Activated CD4-positive, alpha-beta memory T cell treated with anti-CD3 and anti-CD28 coated beads, Interleukin-2, amount 10 ng/mL, durations not matched to agents 7 days and 5 days (primary cell): ENCODE data around the gene NFIA. TPM values are rescaled to one million over a fixed set of nuclear protein-coding genes. Genes with fewer than 3 reads are reported as not detected.

ENCODE experiments used
- CTCF ChIA-PET: fragments of 350-600 bp; sonication (Branson Sonifier 250); formaldehyde crosslinking; loops from one replicate; lab custom pipeline; 2021; ENCODE audit warnings: antibody characterized with exemption, inconsistent platforms; lab: Charles Lee
- POLR2A ChIA-PET: fragments of 350-600 bp; sonication (Branson Sonifier 250); formaldehyde crosslinking; loops from one replicate; lab custom pipeline; 2021; ENCODE audit warnings: antibody characterized with exemption; lab: Charles Lee
- DNase-seq: peaks from one replicate; pipeline ENCODE4 v3.0.0-alpha.2; 2020
- H3K27ac Mint-ChIP-seq: one replicate; pipeline ENCODE4 v1.8.0; 2021; ENCODE audit warnings: mild to moderate bottlenecking, mixed read lengths
- H3K27me3 Mint-ChIP-seq: one replicate; pipeline ENCODE4 v1.8.0; 2021; ENCODE audit warnings: mixed read lengths
- H3K36me3 Mint-ChIP-seq: one replicate; pipeline ENCODE4 v1.8.0; 2021; ENCODE audit warnings: low read depth, mixed read lengths
- H3K4me1 Mint-ChIP-seq: one replicate; pipeline ENCODE4 v1.8.0; 2021; ENCODE audit warnings: mixed read lengths
- H3K4me3 Mint-ChIP-seq: one replicate; pipeline ENCODE4 v1.8.0; 2021; ENCODE audit warnings: mild to moderate bottlenecking, mixed read lengths
- H3K9me3 Mint-ChIP-seq: one replicate; pipeline ENCODE4 v1.8.0; 2021; ENCODE audit warnings: mixed read lengths
- total RNA-seq, 2 experiments: library from RNA; stranded (reverse); gene quantifications; one replicate each; pipeline ENCODE4 v1.2.3, GENCODE V29; 2021

The NFIA gene
- total RNA-seq, 2 experiments from 2014 or later, result 2.4 to 3.0 TPM

GRCh38 chr1:61100578-61100977 is 18.2 kb downstream of the NFIA start:
- Mint-ChIP-seq H3K36me3 (peaks cover 2% of the 10 kb centered on the region), H3K9me3 (no peaks in the 10 kb centered on the region), H3K27me3 (no peaks in the 10 kb centered on the region), H3K4me3 (no peak overlapping the region), H3K4me1 (no peaks in the 10 kb centered on the region), H3K27ac (no peak overlapping the region)
- POLR2A ChIA-PET, result no interaction called here
- CTCF ChIA-PET, result interaction anchor here (1.4 kb wide), 1 partner anchor 51 kb away, joined by 4 read pairs; no protein-coding TSS in a partner anchor
- no peak for DNase-seq

DNA sequence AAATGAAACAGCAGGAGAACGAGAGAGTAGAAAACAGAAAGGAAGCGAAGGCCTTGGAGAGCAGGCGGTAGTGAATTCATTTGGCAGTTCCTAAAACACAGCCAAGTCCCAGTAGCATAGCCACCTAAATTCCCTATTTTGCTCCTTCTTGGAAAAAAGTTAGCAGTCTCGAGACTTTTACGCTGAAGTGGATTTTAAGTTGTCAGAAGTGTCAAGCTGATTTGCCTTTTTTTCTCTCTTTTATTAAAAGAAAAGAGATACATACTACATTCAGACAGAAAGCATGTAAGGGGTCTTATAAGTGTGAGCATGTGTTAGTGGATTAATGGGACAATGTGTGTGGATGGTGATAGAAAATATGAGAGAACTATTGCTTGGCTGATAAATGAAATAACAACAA is 19.2 kb downstream of the NFIA start:
- CTCF ChIA-PET, result no interaction called here
- Mint-ChIP-seq H3K4me1 (no peaks in the 10 kb centered on the region), H3K27ac (no peak overlapping the region), H3K36me3 (peaks cover 2% of the 10 kb centered on the region), H3K4me3 (no peak overlapping the region), H3K9me3 (no peaks in the 10 kb centered on the region), H3K27me3 (no peaks in the 10 kb centered on the region)
- DNase-seq, result no peak
- POLR2A ChIA-PET, result no interaction called here

- H3K27ac Mint-ChIP-seq, result no peak overlapping the region
- ChIA-PET POLR2A (no interaction called here), CTCF (no interaction called here)
- no peaks in the 10 kb centered on the region for H3K4me1 Mint-ChIP-seq
- no peak overlapping the region for H3K4me3 Mint-ChIP-seq
- no peak for DNase-seq
- no peaks in the 10 kb centered on the region for H3K9me3 Mint-ChIP-seq
- H3K36me3 Mint-ChIP-seq, result peaks cover 2% of the 10 kb centered on the region
- no peaks in the 10 kb centered on the region for H3K27me3 Mint-ChIP-seq
Observed at GRCh38 chr1:61102041-61102440, 19.7 kb downstream of the NFIA start.

GRCh38 chr1:61102621-61103020 is 20.3 kb downstream of the NFIA start:
- H3K27me3 Mint-ChIP-seq, result no peaks in the 10 kb centered on the region
- no peaks in the 10 kb centered on the region for H3K9me3 Mint-ChIP-seq
- CTCF ChIA-PET, result interaction anchor here (1.0 kb wide), 1 partner anchor 53 kb away, joined by 6 read pairs; no protein-coding TSS in a partner anchor
- peaks cover 2% of the 10 kb centered on the region for H3K36me3 Mint-ChIP-seq
- POLR2A ChIA-PET, result no interaction called here
- no peak for DNase-seq
- no peak overlapping the region for H3K4me3 Mint-ChIP-seq
- H3K27ac Mint-ChIP-seq, result no peak overlapping the region
- no peaks in the 10 kb centered on the region for H3K4me1 Mint-ChIP-seq

GRCh38 chr1:61104220-61104671 is 21.9 kb downstream of the NFIA start:
- Mint-ChIP-seq H3K4me1 (no peaks in the 10 kb centered on the region), H3K27me3 (no peaks in the 10 kb centered on the region), H3K27ac (no peak overlapping the region), H3K9me3 (no peaks in the 10 kb centered on the region), H3K4me3 (no peak overlapping the region), H3K36me3 (no peaks in the 10 kb centered on the region)
- POLR2A ChIA-PET, result no interaction called here
- no peak for DNase-seq
- CTCF ChIA-PET, result no interaction called here

- H3K4me3 Mint-ChIP-seq, result no peak overlapping the region
- H3K27me3 Mint-ChIP-seq, result no peaks in the 10 kb centered on the region
- ChIA-PET CTCF (no interaction called here), POLR2A (no interaction called here)
- DNase-seq, result no peak
- no peaks in the 10 kb centered on the region for H3K36me3 Mint-ChIP-seq
- H3K9me3 Mint-ChIP-seq, result no peaks in the 10 kb centered on the region
- no peak overlapping the region for H3K27ac Mint-ChIP-seq
- no peaks in the 10 kb centered on the region for H3K4me1 Mint-ChIP-seq
Observed at GRCh38 chr1:61107638-61108037, 25.3 kb downstream of the NFIA start.

GRCh38 chr1:61109158-61109557 is 26.8 kb downstream of the NFIA start:
- Mint-ChIP-seq H3K4me3 (no peak overlapping the region), H3K4me1 (no peaks in the 10 kb centered on the region), H3K27me3 (no peaks in the 10 kb centered on the region), H3K36me3 (no peaks in the 10 kb centered on the region), H3K27ac (no peak overlapping the region), H3K9me3 (no peaks in the 10 kb centered on the region)
- CTCF ChIA-PET, result no interaction called here
- no peak for DNase-seq
- POLR2A ChIA-PET, result no interaction called here

GRCh38 chr1:61109910-61110309 is 27.5 kb downstream of the NFIA start:
- H3K27me3 Mint-ChIP-seq, result no peaks in the 10 kb centered on the region
- no peak for DNase-seq
- no peak overlapping the region for H3K4me3 Mint-ChIP-seq
- CTCF ChIA-PET, result no interaction called here
- H3K27ac Mint-ChIP-seq, result no peak overlapping the region
- POLR2A ChIA-PET, result no interaction called here
- H3K36me3 Mint-ChIP-seq, result no peaks in the 10 kb centered on the region
- H3K9me3 Mint-ChIP-seq, result no peaks in the 10 kb centered on the region
- H3K4me1 Mint-ChIP-seq, result no peaks in the 10 kb centered on the region

- Mint-ChIP-seq H3K4me1 (no peaks in the 10 kb centered on the region), H3K27ac (no peak overlapping the region), H3K4me3 (no peak overlapping the region), H3K27me3 (no peaks in the 10 kb centered on the region), H3K9me3 (no peaks in the 10 kb centered on the region), H3K36me3 (no peaks in the 10 kb centered on the region)
- DNase-seq, result no peak
- POLR2A ChIA-PET, result no interaction called here
- CTCF ChIA-PET, result no interaction called here
Observed at GRCh38 chr1:61110554-61110953, 28.2 kb downstream of the NFIA start.

GRCh38 chr1:61111084-61112004 is 29.0 kb downstream of the NFIA start:
- Mint-ChIP-seq H3K4me1 (no peaks in the 10 kb centered on the region), H3K36me3 (no peaks in the 10 kb centered on the region), H3K27me3 (no peaks in the 10 kb centered on the region), H3K4me3 (no peak overlapping the region), H3K9me3 (no peaks in the 10 kb centered on the region), H3K27ac (no peak overlapping the region)
- CTCF ChIA-PET, result no interaction called here
- no peak for DNase-seq
- POLR2A ChIA-PET, result no interaction called here

DNA sequence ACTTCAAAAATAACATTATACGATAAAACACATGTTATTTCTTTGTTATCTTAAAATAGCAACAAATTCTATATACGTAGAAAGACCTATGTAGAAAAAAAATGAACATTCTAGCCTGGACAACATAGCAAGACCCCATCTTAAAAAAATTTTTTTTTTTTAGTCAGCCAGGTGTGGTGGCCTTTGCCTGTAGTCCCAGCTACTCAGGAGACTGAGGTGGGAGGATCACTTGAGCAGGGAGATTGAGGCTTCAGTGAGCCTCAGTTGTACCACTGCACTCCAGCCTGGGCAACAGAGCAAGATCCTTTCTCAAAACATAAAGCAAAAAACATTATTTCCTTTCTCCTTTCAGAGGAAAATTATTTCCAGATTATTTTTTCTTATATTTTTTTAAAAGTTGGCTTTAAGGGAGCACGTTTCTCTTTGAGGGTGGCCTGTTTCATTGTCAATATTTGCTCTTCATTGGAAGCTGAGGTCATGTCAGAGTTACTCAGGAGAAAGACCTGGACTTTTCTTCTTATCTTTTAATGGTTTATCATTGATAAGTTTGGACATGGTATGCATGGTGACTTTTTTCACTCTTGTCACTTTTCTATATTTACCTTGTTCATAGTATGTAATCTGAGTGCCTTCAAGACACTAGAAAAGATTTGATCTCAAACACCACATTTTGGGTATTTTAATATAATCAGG is 32.0 kb downstream of the NFIA start:
- no peak overlapping the region for H3K27ac Mint-ChIP-seq
- no peaks in the 10 kb centered on the region for H3K36me3 Mint-ChIP-seq
- H3K4me1 Mint-ChIP-seq, result no peaks in the 10 kb centered on the region
- ChIA-PET CTCF (no interaction called here), POLR2A (no interaction called here)
- no peaks in the 10 kb centered on the region for H3K9me3 Mint-ChIP-seq
- no peaks in the 10 kb centered on the region for H3K27me3 Mint-ChIP-seq
- no peak for DNase-seq
- no peak overlapping the region for H3K4me3 Mint-ChIP-seq

DNA sequence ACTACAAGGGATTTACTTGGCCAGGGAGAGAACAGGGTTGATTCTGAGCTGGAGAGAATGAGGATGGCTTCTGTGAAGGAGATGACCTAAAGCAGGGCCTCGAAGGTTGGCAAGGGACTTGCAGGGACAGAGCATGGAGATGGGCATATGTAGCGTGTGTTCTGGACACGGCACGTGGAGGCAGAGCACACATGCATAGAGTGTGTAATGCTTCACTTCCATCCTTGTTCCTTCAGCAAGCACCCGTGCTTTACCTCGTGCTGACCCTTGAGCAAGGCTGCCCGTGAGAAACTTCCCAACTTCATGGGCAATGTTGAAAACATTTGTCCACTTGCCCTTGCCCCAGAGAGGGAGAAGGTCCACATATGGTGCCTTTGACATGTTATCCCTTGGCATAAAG is 33.1 kb downstream of the NFIA start:
- Mint-ChIP-seq H3K9me3 (no peaks in the 10 kb centered on the region), H3K4me3 (no peak overlapping the region), H3K27me3 (no peaks in the 10 kb centered on the region), H3K36me3 (no peaks in the 10 kb centered on the region), H3K27ac (no peak overlapping the region), H3K4me1 (no peaks in the 10 kb centered on the region)
- POLR2A ChIA-PET, result no interaction called here
- CTCF ChIA-PET, result no interaction called here
- no peak for DNase-seq

DNA sequence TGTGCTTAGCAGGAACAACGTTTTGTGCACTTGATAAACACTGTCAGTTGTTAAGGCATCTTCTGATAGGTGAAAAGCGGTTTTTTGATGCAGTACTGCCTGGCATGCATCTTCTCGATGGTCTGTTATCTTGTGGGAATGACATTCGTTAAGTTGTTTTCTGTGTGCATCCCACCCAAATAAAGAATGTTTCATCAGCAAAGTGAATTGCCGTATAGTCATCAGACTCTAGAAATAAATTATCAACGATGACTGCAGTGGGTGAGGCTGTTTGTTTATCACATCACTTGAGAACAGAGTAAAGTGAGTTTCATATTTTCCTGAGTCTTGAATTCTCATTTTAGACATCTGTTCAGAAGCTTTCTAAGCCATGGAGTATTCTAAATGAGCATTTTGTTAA is 34.1 kb downstream of the NFIA start:
- Mint-ChIP-seq H3K4me3 (no peak overlapping the region), H3K36me3 (no peaks in the 10 kb centered on the region), H3K27me3 (no peaks in the 10 kb centered on the region), H3K4me1 (no peaks in the 10 kb centered on the region), H3K27ac (no peak overlapping the region), H3K9me3 (no peaks in the 10 kb centered on the region)
- CTCF ChIA-PET, result no interaction called here
- POLR2A ChIA-PET, result no interaction called here
- DNase-seq, result no peak
